Stimulated activated memory B cell treated with anti-CD40 and anti-IgM and Interleukin-4, amounts not matched to agents 10 μg/mL and 1 μg/mL and 100 μg/mL, for 72 hours (primary cell): Measurements from ENCODE around the gene DCTD.
"Not testable (repeated sequence)": the region's sequence is repeated elsewhere in the genome, so short reads cannot be mapped to it uniquely, and the experiment has no call there.

Source experiments
- ATAC-seq: fragments of 150-1000 bp; cut with Tn5 transposase; 2 replicates; pipeline ENCODE4 v1.10.0; 2021
- H3K27ac Mint-ChIP-seq: one replicate; pipeline ENCODE4 v1.8.0; 2022; ENCODE audit warnings: mild to moderate bottlenecking, mixed read lengths
- H3K27me3 Mint-ChIP-seq: one replicate; pipeline ENCODE4 v1.8.0; 2022; ENCODE audit warnings: mixed read lengths
- H3K36me3 Mint-ChIP-seq: one replicate; pipeline ENCODE4 v1.8.0; 2022; ENCODE audit warnings: mixed read lengths
- H3K4me1 Mint-ChIP-seq: one replicate; pipeline ENCODE4 v1.8.0; 2022; ENCODE audit warnings: mixed read lengths
- H3K4me3 Mint-ChIP-seq: one replicate; pipeline ENCODE4 v1.8.0; 2022; ENCODE audit warnings: mild to moderate bottlenecking, moderate library complexity, mixed read lengths
- H3K9me3 Mint-ChIP-seq: one replicate; pipeline ENCODE4 v1.8.0; 2022; ENCODE audit warnings: mixed read lengths

DCTD gene

DNA sequence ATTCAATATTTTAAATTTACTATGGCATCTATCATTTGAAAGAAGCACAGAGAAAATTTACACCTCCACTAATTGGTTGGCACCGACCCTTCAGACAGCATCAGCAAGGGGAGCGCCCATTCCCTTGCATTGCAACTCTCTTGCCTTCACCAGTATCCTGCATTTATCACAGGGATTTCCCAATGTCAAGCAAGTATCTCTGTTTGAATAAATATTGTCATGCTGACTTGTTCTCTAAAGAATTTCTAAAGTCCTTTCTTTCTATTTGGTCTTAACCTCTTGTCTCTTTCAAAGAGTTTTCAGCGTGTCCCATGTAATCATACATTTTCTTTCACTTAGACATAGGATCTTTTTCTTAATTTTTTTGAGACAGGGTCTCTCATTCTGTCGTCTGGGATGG lies 10.4 kb downstream of the DCTD start:
- no peak overlapping the region for H3K4me3 Mint-ChIP-seq
- peaks cover 81% of the 10 kb centered on the region for H3K36me3 Mint-ChIP-seq
- peaks cover 7% of the 10 kb centered on the region for H3K4me1 Mint-ChIP-seq
- H3K27ac Mint-ChIP-seq, result no peak overlapping the region
- ATAC-seq, result no peak
- no peaks in the 10 kb centered on the region for H3K9me3 Mint-ChIP-seq
- no peaks in the 10 kb centered on the region for H3K27me3 Mint-ChIP-seq

DNA sequence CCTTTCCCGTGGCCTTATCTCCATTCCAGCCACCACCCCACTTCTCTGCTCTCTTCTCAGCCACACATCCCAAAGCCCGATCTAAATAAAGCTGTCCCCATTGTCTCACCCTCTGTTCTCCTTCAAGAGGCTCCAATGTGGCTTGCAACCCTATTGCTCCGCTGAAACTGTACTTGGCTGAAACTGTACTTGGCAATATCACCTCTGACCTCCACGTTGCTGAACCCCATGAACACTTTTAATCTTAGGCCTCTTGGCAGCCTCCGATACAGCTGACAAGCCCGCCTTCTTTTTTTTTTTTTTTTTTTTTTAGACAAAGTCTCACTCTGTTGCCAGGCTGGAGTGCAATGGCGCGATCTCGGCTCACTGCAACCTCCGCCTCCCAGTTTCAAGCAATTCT lies 12.1 kb downstream of the DCTD start:
- no peak for ATAC-seq
- no peaks in the 10 kb centered on the region for H3K9me3 Mint-ChIP-seq
- H3K4me3 Mint-ChIP-seq, result no peak overlapping the region
- no peaks in the 10 kb centered on the region for H3K4me1 Mint-ChIP-seq
- no peaks in the 10 kb centered on the region for H3K27me3 Mint-ChIP-seq
- H3K27ac Mint-ChIP-seq, result no peak overlapping the region
- H3K36me3 Mint-ChIP-seq, result peaks cover 77% of the 10 kb centered on the region

DNA sequence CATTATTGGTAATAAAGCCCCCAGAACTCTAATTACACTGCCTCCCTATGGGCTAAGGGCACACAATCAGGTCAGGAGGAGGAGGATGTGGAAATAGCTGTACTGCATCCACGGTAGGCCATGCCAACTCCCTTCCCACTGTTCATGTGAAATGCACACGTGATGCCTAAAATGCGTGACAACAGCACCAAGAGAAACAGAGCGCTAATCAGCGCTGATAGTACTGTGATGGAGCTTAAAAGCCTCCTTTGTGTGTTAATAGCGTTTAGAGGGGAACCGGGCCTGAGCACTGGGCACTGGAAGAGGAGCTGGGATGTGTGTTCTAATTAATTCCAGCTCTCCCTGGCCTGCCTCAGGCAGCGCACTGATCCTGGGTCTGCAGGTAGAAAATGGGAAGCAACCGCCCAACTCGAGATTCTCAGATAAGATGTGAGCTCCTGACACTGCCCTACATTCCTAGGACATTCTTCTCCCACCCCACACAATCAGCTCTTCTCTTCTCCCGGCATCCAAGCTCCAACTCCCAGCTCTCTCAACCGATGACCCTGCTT lies 12.9 kb downstream of the DCTD start:
- H3K4me3 Mint-ChIP-seq, result no peak overlapping the region
- no peaks in the 10 kb centered on the region for H3K27me3 Mint-ChIP-seq
- H3K27ac Mint-ChIP-seq, result no peak overlapping the region
- H3K4me1 Mint-ChIP-seq, result no peaks in the 10 kb centered on the region
- no peak for ATAC-seq
- peaks cover 77% of the 10 kb centered on the region for H3K36me3 Mint-ChIP-seq
- no peaks in the 10 kb centered on the region for H3K9me3 Mint-ChIP-seq

DNA sequence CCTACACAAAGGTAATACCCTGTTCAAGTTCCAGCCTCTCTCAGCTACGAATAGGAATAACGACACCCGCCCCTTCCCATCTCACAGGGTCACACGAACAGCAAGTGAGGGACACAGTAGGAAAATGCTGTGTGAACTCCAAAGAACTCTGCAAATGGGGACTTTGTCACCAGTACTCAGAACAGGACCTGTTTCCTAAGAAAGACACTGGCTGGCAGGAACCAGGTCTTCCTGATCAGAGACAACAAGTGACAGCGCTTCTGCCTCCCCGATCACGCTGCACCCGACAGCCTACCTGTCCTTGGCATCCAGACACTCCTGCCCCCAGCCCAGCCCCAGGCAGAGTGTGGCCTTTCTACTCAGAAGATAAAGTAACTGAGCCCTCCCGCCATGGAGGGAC lies 14.2 kb downstream of the DCTD start:
- Mint-ChIP-seq H3K36me3 (peaks cover 87% of the 10 kb centered on the region), H3K4me3 (no peak overlapping the region), H3K27ac (no peak overlapping the region), H3K4me1 (no peaks in the 10 kb centered on the region), H3K27me3 (no peaks in the 10 kb centered on the region), H3K9me3 (no peaks in the 10 kb centered on the region)
- no peak for ATAC-seq

DNA sequence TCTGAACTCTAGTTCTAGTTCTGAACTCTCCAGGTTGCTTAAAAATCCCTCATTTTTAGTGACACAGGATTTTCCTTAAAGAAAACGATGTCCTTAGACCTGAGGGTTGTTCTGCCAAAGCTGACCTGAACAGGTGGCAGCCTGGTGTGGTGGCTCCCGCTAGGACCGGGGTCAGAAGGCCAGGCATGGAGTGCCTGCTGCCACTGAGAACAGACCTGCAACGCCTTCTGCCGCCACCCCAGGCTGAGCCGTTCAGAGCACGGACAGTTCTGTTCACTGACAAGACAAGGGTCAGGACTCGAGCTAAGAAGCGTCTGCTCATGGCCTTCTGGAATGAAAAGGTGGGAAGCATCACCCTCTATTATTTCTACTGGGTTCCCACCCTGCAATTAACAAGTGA lies 15.8 kb downstream of the DCTD start:
- peaks cover 88% of the 10 kb centered on the region for H3K36me3 Mint-ChIP-seq

DNA sequence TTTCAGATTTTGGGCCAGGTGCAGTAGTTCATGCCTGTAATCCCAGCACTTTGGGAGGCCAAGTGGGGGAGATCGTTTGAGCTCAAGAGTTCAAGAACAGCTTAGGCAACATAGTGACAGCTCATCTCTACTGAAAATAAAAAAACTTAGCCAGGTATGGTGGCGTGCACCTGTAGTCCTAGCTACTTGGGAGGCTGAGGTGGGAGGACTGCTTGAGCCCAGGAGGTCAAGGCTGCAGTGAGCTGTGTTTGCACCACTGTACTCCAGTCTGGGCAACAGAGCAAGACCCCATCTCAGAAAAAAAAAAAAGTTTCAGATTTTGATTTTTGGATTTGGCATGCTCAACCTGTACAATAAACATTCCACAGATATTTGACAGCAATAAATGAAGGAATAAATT lies 17.2 kb downstream of the DCTD start:
- not testable (repeated sequence) for H3K4me1 Mint-ChIP-seq, ATAC-seq, H3K27ac Mint-ChIP-seq, H3K4me3 Mint-ChIP-seq, H3K27me3 Mint-ChIP-seq, H3K9me3 Mint-ChIP-seq
- peaks cover 89% of the 10 kb centered on the region for H3K36me3 Mint-ChIP-seq

More for the DNA sequence above, 15.8 kb downstream of the DCTD start:
- H3K27ac Mint-ChIP-seq, result no peak overlapping the region
- no peaks in the 10 kb centered on the region for H3K9me3 Mint-ChIP-seq
- H3K27me3 Mint-ChIP-seq, result no peaks in the 10 kb centered on the region
- ATAC-seq, result no peak
- H3K4me3 Mint-ChIP-seq, result no peak overlapping the region
- H3K4me1 Mint-ChIP-seq, result no peaks in the 10 kb centered on the region

DNA sequence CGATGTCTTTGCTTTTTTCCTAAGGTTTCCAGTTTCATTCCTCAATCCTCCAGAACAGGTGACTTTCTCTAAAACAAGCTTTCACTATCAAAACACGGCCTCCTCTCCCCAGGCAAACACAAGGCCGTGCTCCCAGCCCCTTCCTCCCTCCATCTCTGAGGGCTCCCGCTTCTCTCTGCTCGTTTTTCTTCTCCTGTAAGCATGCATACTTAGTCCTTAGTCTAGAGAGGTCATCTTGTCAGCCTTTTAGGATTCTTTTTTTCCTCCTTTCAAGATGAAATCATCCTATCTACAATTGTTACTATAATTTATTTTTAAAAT lies 18.7 kb downstream of the DCTD start:
- H3K36me3 Mint-ChIP-seq, result peaks cover 89% of the 10 kb centered on the region
- no peak overlapping the region for H3K4me3 Mint-ChIP-seq

DNA sequence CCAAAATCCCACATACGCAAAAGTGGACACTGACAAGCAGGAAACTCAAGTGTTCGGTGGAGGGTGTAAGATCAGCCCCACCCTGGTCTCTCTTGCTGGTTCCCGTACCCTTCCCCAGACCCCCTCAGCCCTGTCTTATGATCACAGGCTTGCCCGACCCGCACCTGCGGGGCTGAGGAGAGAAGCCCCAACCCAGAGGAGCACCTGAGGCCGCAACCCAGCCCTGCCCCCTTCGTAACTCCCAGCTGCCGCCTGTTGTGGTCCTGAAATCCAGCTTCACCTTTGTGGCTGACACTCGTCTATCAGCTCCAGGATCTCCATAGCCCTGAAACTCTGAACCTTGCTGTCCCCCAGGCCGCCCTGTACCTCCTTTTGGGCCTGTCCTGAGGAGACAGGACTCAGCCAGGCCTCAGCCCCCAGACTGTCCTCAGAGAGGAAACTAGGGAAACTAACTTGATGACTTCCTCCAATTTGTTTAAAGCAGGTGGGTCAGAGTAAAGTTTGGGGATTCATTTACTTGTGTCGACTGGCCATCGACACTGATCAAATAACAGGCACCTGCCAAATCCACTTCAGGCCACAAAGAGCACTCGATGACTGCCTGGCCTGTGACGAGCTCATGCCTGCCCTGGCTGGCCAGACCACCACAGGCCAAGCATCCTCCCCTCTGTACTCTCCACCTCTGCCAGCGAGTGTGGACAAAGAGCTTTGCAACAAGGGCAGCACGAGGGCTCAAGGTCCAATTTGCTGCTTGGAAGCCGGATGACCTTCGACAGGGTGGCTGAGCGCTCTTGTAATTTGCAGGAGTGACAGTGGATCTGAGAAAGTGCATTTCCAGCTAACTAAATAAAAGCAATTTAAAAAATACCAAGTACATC lies 19.3 kb downstream of the DCTD start:
- no peak for ATAC-seq
- no peak overlapping the region for H3K27ac Mint-ChIP-seq

More for the DNA sequence above, 18.7 kb downstream of the DCTD start:
- H3K4me1 Mint-ChIP-seq, result no peaks in the 10 kb centered on the region
- no peak for ATAC-seq
- no peaks in the 10 kb centered on the region for H3K9me3 Mint-ChIP-seq
- no peak overlapping the region for H3K27ac Mint-ChIP-seq
- no peaks in the 10 kb centered on the region for H3K27me3 Mint-ChIP-seq

DNA sequence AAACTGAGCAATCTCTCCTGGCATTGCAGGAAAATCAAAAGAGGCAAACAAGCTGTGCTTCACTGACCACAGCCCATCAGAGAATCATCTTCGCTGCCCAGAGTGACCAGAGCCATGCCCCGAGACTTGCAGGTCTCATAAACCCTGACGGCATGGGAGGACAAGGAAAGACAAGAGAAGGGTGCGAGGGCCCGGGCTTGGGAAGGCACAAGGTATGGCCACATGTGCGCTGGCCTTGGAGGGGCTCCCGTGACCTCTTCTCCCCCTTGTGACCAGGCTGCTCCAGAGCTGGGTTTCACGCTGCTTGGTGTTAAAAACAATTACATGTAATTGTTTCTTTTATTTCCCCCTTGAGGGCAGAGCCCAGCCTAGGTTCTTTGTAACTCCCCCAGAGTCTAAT lies 20.8 kb downstream of the DCTD start:
- no peaks in the 10 kb centered on the region for H3K9me3 Mint-ChIP-seq
- no peak for ATAC-seq
- no peaks in the 10 kb centered on the region for H3K4me1 Mint-ChIP-seq
- no peaks in the 10 kb centered on the region for H3K27me3 Mint-ChIP-seq
- peaks cover 91% of the 10 kb centered on the region for H3K36me3 Mint-ChIP-seq
- no peak overlapping the region for H3K4me3 Mint-ChIP-seq
- H3K27ac Mint-ChIP-seq, result no peak overlapping the region

More for the DNA sequence above, 19.3 kb downstream of the DCTD start:
- Mint-ChIP-seq H3K4me1 (no peaks in the 10 kb centered on the region), H3K9me3 (no peaks in the 10 kb centered on the region), H3K36me3 (peaks cover 89% of the 10 kb centered on the region), H3K4me3 (no peak overlapping the region), H3K27me3 (no peaks in the 10 kb centered on the region)

DNA sequence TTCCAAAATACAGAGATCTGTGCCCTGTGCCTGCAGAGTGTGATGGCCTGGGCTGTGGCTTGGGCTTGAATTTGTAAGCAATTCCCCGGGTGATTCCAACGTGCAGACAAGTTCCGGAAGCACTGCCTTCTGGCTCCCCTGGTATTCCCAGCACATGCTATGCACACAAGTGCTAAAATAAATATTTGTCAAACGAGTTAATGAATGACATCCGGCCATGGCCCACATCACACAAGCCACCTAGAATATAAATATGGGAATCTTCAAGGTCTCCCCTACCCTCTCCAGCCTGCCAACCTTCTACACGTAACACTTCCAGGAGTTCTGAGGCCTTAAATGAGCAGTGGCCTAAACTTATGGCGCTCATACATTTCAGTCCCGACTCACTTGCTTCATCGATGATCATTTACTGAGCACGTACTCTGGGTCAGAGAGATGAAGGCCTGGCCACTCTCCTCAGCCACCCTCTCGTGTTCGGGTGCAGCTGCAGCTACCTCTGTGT lies 21.3 kb downstream of the DCTD start:
- Mint-ChIP-seq H3K4me3 (no peak overlapping the region), H3K9me3 (no peaks in the 10 kb centered on the region), H3K27ac (no peak overlapping the region), H3K27me3 (no peaks in the 10 kb centered on the region), H3K36me3 (peaks cover 95% of the 10 kb centered on the region), H3K4me1 (no peaks in the 10 kb centered on the region)
- ATAC-seq, result no peak

DNA sequence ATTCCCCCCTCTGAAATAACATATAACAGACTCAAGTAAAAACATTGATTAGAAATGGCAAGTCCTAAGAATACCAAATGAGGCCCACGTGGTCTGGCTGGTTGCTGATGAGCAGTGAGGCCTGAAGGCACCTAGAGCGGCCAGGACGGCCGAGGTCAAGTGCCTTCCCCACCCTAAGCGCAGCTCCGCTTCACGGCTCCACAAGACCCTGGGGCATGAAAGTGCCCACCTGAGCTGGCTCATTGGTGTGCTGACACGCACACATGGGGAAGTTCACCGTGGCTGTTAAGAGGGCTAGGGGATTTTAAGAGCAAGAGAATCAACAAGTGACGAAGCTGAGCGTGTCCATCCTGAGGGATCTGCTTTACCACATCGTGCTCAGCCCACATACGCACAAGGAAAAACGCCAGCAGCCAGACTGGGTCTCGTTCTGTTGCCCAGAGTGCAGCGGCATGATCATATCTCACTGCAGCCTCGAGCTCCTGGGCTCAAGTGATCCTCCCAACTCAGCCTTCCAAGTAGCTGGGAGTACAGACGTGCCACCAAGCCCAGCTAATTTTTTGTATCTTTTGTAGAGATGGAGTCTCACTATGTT lies 22.4 kb downstream of the DCTD start:
- no peaks in the 10 kb centered on the region for H3K4me1 Mint-ChIP-seq
- no peak overlapping the region for H3K4me3 Mint-ChIP-seq
- ATAC-seq, result no peak
- peaks cover 95% of the 10 kb centered on the region for H3K36me3 Mint-ChIP-seq
- no peaks in the 10 kb centered on the region for H3K27me3 Mint-ChIP-seq
- H3K9me3 Mint-ChIP-seq, result no peaks in the 10 kb centered on the region
- H3K27ac Mint-ChIP-seq, result no peak overlapping the region

DNA sequence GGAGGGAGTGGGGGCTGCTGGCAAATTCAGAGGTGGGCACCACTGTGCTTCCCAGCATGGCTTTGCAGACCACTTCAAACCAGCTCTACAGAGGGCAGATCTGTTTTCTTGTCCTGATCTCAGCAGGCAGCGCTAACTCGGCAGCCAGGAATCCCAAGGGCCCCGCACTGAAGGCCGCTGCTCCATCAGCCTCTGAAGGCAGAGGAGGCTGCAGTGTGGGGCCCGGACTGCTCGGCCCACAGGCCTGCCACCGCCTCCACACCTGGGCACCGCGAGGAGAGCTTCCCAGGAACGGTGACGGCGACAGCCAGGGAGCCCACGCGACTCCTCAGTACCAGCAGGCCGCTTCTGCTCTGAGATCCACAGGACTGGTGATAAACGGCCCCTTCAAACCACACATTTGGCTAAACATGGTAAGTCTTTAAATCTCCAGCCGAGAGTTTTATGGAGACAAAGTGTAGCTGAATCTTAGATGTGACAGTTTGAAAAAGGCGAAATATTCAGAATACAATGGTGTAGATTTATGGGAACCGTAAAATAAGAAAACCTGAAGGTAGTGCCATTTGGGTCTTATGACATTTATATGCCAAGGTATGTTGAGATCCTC lies 23.6 kb downstream of the DCTD start:
- Mint-ChIP-seq H3K36me3 (peaks cover 95% of the 10 kb centered on the region), H3K27ac (no peak overlapping the region), H3K4me3 (no peak overlapping the region), H3K9me3 (no peaks in the 10 kb centered on the region), H3K27me3 (no peaks in the 10 kb centered on the region), H3K4me1 (no peaks in the 10 kb centered on the region)
- no peak for ATAC-seq

DNA sequence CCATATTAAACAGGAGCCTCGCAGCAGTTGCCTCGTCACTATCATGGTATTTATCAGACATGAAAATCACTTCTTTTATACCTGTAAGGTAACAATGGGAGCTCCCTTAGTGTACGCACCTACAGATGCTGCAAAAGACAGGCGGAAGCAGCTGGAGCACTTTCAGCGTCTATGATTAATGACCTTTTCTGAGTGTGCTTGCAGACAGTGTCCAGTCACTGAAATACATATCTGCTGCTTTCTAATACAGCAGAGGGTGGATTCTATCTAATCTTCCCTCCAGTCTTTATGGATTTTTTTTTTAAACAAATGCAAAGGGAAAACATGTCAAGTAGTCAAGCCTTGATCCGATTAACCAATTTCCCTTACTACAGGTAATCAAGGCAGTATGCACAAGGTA lies 24.1 kb downstream of the DCTD start:
- Mint-ChIP-seq H3K36me3 (peaks cover 95% of the 10 kb centered on the region), H3K4me3 (no peak overlapping the region), H3K9me3 (no peaks in the 10 kb centered on the region), H3K27ac (no peak overlapping the region), H3K27me3 (no peaks in the 10 kb centered on the region), H3K4me1 (no peaks in the 10 kb centered on the region)
- no peak for ATAC-seq

DNA sequence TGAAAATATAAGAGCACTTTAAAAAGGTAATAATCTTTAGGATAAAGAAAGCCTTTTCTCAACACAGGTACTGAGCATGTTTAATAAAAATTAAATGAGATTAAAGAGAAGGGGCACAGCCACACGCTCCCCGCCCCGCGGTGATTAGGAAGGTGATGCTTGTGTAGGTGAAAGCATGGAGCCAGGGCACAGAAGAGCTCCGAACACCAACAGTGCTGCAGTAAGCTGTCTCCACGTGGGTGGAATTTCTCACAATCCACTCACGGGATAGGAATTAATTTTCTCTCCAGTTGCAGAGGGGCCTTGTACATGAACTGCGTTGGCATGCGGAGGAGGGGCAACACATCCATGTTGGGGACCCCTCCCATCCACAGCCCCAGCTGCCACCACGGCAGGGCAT lies 27.0 kb downstream of the DCTD start:
- no peak for ATAC-seq
- Mint-ChIP-seq H3K27me3 (no peaks in the 10 kb centered on the region), H3K27ac (no peak overlapping the region), H3K4me3 (no peak overlapping the region), H3K36me3 (peaks cover 100% of the 10 kb centered on the region), H3K4me1 (no peaks in the 10 kb centered on the region), H3K9me3 (peaks cover 3% of the 10 kb centered on the region)

DNA sequence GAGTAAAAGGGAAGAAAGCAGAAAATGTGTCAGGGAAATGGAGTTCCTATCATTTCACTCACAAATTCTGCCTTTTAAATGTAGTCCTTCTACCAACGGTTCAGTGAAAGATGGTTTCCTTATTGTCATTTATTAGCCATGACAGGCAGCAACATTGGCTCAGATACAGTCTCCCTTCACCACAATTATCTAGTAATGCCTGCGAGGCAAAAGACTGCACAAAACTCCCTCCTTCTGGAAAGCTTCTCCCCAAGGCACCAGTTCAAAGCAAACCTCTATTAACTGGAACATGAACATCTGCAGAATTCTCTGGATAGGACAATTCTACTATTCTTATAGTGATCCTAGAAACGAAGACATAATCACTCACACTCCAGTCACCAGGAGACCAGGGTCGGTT lies 28.3 kb downstream of the DCTD start:
- Mint-ChIP-seq H3K27me3 (no peaks in the 10 kb centered on the region), H3K9me3 (peaks cover 3% of the 10 kb centered on the region), H3K36me3 (peaks cover 99% of the 10 kb centered on the region), H3K27ac (no peak overlapping the region), H3K4me3 (no peak overlapping the region), H3K4me1 (no peaks in the 10 kb centered on the region)
- ATAC-seq, result no peak
